HepG2 (cell line): ENCODE data around the gene NOL4L. TPM values are rescaled to one million over a fixed set of nuclear protein-coding genes. Genes with fewer than 3 reads are reported as not detected.

Source experiments
- CEBPB ChIP-seq: IDR thresholded peaks from 2 replicates; pipeline ENCODE4 v1.6.1; 2011; ENCODE audit warnings: low read depth, low read length, improper control_type of control experiment, borderline replicate concordance
- GLI4 ChIP-seq: sonication (generic); formaldehyde crosslinking; IDR thresholded peaks from 2 replicates; pipeline ENCODE4 v1.5.1; 2020; ENCODE audit warnings: missing genetic modification reagents, mild to moderate bottlenecking, moderate library complexity, borderline replicate concordance
- HNRNPUL1 ChIP-seq: fragments of 200-400 bp; formaldehyde crosslinking; IDR thresholded peaks from 2 replicates; pipeline ENCODE4 v1.6.1; 2017; ENCODE audit warnings: low read depth, mild to moderate bottlenecking, low read length, moderate library complexity
- MAFG ChIP-seq: sonication (generic); formaldehyde crosslinking; IDR thresholded peaks from 2 replicates; pipeline ENCODE4 v1.5.1; 2020; ENCODE audit warnings: mild to moderate bottlenecking, missing genetic modification reagents
- NR2F2 ChIP-seq: IDR thresholded peaks from 2 replicates; pipeline ENCODE4 v1.6.1; 2012; ENCODE audit warnings: low read depth, inconsistent platforms, borderline replicate concordance
- RBM39 ChIP-seq: fragments of 200-400 bp; formaldehyde crosslinking; IDR thresholded peaks from one replicate; pipeline ENCODE4 v1.6.1; 2018; ENCODE audit warnings: antibody characterized with exemption, mild to moderate bottlenecking, low read depth, low read length; ENCODE audit not compliant: poor library complexity, severe bottlenecking
- SRSF9 ChIP-seq: fragments of 200-400 bp; formaldehyde crosslinking; IDR thresholded peaks from 2 replicates; pipeline ENCODE4 v1.6.1; 2018; ENCODE audit warnings: borderline replicate concordance, mild to moderate bottlenecking, low read depth, low read length; ENCODE audit not compliant: insufficient read depth, poor library complexity, severe bottlenecking
- ZBTB20 ChIP-seq: sonication (generic); formaldehyde crosslinking; IDR thresholded peaks from 2 replicates; pipeline ENCODE4 v1.8.1; 2023; ENCODE audit warnings: missing genetic modification reagents, low read depth, mild to moderate bottlenecking, borderline replicate concordance
- ZBTB7A ChIP-seq: sonication (generic); formaldehyde crosslinking; IDR thresholded peaks from 2 replicates; pipeline ENCODE4 v1.8.0; 2022; ENCODE audit warnings: mild to moderate bottlenecking, missing genetic modification reagents
- ZIK1 ChIP-seq: sonication (generic); formaldehyde crosslinking; IDR thresholded peaks from 2 replicates; pipeline ENCODE4 v1.5.0; 2020; ENCODE audit warnings: mild to moderate bottlenecking, low read depth, missing genetic modification reagents, borderline replicate concordance
- ZNF205 ChIP-seq: IDR thresholded peaks from 2 replicates; pipeline ENCODE4 v1.6.1; 2018; ENCODE audit warnings: missing biosample characterization, missing genetic modification reagents
- ZNF317 ChIP-seq: sonication (generic); formaldehyde crosslinking; IDR thresholded peaks from 2 replicates; pipeline ENCODE4 v1.5.0; 2020; ENCODE audit warnings: mild to moderate bottlenecking, missing genetic modification reagents
- polyA plus RNA-seq, 8 experiments: library from polyadenylated mRNA; depleted of rRNA in 3 of 8; stranded (reverse) in 7 of 8; unstranded in 1 of 8; fragments of >200 nt; fragmentation: Illumina TruSeq in 4 of 8; extraction: Trizol in 4 of 8; gene quantifications; 2 replicates each; pipeline versions ENCODE4 v1.2.1 to v1.2.3, GENCODE V29; 2011 to 2016; ENCODE audit warnings: low read depth in 4 of 8, missing spikeins in 1 of 8, mixed read lengths in 1 of 8; ENCODE audit not compliant: insufficient read depth in 1 of 8
- total RNA-seq, 5 experiments: library from RNA; depleted of rRNA; stranded (reverse); fragments of >200 nt; fragmentation: Illumina TruSeq; extraction: Trizol; gene quantifications; 2 replicates each; pipeline ENCODE4 v1.2.3, GENCODE V29; 2016; ENCODE audit warnings: low read depth in 1 of 5
- TF ChIP-seq, protein P1 (sequence below), 2 experiments: sonication (generic) in 1 of 2; formaldehyde crosslinking in 1 of 2; IDR thresholded peaks; 2 replicates each; pipeline versions ENCODE4 v1.4.0 to v1.6.1; 2018 to 2020; ENCODE audit warnings: missing genetic modification reagents in 2 of 2, borderline replicate concordance in 1 of 2, low read depth in 1 of 2, mild to moderate bottlenecking in 1 of 2, missing biosample characterization in 1 of 2
- TF ChIP-seq, protein P2 (sequence below): IDR thresholded peaks from 2 replicates; pipeline ENCODE4 v1.6.1; 2016
- TF ChIP-seq, protein P3 (sequence below): IDR thresholded peaks from 2 replicates; pipeline ENCODE4 v1.6.1; 2012; ENCODE audit warnings: low read depth, low read length, improper control_type of control experiment
- TF ChIP-seq, protein P4 (sequence below): sonication (generic); formaldehyde crosslinking; IDR thresholded peaks from 2 replicates; pipeline ENCODE4 v1.8.1; 2022; ENCODE audit warnings: low read depth, mild to moderate bottlenecking, missing genetic modification reagents
- TF ChIP-seq, protein P5 (sequence below): IDR thresholded peaks from 2 replicates; pipeline ENCODE4 v1.6.1; 2016; ENCODE audit warnings: missing compliant biosample characterization, missing genetic modification reagents, borderline replicate concordance
- TF ChIP-seq, protein P6 (sequence below): sonication (generic); formaldehyde crosslinking; IDR thresholded peaks from 2 replicates; pipeline ENCODE4 v1.8.1; 2023; ENCODE audit warnings: missing genetic modification reagents, mild to moderate bottlenecking, borderline replicate concordance

NOL4L gene
- total and polyA plus RNA-seq, 2 of the 13 experiments (the other 11 are each of a cell fraction or from before 2014, with no cell fraction given) = 16.6 to 35.4 TPM

DNA sequence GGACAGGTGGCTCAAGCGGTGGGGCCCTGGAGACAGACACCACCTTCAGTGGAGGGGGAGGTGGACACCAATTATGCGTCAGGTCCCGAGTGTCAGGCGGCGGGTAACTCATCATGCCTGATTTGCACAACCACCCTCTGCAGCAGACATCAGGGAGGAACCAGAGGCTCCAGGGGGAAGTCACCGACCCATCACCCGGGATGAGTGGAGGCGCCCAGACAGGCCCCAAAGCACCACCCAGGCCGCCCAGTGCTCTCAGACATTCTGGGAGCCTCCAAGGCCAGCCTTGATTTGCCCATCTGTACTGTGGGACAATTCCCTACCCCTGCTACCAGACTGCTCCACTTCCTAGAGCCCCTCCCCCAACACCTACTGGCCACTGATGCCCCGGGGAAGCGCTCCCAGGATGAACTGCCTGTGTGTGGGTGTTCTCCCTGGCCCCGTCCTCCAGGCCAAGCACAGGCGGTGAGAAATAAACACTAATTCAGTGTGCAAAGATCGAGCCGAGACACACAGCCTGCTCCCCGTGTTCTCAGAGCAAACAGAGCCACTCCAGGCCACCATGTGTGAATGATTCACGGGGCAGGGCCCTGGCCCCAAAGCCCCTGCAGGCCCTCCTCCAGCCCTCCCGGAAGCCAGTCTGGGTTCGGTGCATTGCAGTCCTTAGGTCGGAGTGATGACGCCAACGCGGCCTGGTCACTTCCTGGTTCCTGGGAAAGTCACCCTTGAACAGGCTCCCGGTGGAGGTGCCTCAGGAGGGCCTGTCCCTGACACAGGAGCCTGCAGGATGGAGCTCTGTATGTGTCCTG is 119.8 kb downstream of the NOL4L start (continued):
- no peak; the same call in 1 of the 2 replicates for TF ChIP-seq ZNF317 (CRISPR knock-in tag)
- TF ChIP-seq ZBTB20 (CRISPR knock-in tag) = peak; percentile 87; the same call in 1 of the 2 replicates
- TF ChIP-seq, protein P1, sequence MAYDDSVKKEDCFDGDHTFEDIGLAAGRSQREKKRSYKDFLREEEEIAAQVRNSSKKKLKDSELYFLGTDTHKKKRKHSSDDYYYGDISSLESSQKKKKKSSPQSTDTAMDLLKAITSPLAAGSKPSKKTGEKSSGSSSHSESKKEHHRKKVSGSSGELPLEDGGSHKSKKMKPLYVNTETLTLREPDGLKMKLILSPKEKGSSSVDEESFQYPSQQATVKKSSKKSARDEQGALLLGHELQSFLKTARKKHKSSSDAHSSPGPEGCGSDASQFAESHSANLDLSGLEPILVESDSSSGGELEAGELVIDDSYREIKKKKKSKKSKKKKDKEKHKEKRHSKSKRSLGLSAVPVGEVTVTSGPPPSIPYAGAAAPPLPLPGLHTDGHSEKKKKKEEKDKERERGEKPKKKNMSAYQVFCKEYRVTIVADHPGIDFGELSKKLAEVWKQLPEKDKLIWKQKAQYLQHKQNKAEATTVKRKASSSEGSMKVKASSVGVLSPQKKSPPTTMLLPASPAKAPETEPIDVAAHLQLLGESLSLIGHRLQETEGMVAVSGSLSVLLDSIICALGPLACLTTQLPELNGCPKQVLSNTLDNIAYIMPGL (CRISPR knock-in tag; IDR thresholded peaks at IDR 0.05; ENCODE audit: borderline replicate concordance in 1 of 2, low read depth in 1 of 2) = peak in 1 of 2 experiments; percentile 84; a peak in 2 of 4 replicates
- TF ChIP-seq, protein P2, sequence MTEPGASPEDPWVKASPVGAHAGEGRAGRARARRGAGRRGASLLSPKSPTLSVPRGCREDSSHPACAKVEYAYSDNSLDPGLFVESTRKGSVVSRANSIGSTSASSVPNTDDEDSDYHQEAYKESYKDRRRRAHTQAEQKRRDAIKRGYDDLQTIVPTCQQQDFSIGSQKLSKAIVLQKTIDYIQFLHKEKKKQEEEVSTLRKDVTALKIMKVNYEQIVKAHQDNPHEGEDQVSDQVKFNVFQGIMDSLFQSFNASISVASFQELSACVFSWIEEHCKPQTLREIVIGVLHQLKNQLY = peak; percentile 88
- TF ChIP-seq SRSF9 = no peak
- TF ChIP-seq, protein P3, sequence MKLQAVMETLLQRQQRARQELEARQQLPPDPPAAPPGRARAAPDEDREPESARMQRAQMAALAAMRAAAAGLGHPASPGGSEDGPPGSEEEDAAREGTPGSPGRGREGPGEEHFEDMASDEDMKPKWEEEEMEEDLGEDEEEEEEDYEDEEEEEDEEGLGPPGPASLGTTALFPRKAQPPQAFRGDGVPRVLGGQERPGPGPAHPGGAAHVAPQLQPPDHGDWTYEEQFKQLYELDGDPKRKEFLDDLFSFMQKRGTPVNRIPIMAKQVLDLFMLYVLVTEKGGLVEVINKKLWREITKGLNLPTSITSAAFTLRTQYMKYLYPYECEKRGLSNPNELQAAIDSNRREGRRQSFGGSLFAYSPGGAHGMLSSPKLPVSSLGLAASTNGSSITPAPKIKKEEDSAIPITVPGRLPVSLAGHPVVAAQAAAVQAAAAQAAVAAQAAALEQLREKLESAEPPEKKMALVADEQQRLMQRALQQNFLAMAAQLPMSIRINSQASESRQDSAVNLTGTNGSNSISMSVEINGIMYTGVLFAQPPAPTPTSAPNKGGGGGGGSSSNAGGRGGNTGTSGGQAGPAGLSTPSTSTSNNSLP = peak; percentile 55; the same call in 1 of the 2 replicates
- TF ChIP-seq GLI4 (CRISPR knock-in tag) = peak; percentile 14; the same call in 1 of the 2 replicates
- TF ChIP-seq ZIK1 (CRISPR knock-in tag) = peak; percentile 81; the same call in 1 of the 2 replicates
- TF ChIP-seq, protein P4, sequence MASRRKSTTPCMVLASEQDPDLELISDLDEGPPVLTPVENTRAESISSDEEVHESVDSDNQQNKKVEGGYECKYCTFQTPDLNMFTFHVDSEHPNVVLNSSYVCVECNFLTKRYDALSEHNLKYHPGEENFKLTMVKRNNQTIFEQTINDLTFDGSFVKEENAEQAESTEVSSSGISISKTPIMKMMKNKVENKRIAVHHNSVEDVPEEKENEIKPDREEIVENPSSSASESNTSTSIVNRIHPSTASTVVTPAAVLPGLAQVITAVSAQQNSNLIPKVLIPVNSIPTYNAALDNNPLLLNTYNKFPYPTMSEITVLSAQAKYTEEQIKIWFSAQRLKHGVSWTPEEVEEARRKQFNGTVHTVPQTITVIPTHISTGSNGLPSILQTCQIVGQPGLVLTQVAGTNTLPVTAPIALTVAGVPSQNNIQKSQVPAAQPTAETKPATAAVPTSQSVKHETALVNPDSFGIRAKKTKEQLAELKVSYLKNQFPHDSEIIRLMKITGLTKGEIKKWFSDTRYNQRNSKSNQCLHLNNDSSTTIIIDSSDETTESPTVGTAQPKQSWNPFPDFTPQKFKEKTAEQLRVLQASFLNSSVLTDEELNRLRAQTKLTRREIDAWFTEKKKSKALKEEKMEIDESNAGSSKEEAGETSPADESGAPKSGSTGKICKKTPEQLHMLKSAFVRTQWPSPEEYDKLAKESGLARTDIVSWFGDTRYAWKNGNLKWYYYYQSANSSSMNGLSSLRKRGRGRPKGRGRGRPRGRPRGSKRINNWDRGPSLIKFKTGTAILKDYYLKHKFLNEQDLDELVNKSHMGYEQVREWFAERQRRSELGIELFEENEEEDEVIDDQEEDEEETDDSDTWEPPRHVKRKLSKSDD (CRISPR knock-in tag) = peak; percentile 95
- TF ChIP-seq, protein P5, sequence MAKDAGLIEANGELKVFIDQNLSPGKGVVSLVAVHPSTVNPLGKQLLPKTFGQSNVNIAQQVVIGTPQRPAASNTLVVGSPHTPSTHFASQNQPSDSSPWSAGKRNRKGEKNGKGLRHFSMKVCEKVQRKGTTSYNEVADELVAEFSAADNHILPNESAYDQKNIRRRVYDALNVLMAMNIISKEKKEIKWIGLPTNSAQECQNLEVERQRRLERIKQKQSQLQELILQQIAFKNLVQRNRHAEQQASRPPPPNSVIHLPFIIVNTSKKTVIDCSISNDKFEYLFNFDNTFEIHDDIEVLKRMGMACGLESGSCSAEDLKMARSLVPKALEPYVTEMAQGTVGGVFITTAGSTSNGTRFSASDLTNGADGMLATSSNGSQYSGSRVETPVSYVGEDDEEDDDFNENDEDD (CRISPR knock-in tag) = peak; percentile 22; the same call in 1 of the 2 replicates
- TF ChIP-seq CEBPB = peak; percentile 39; the same call in 1 of the 2 replicates
- TF ChIP-seq ZBTB7A = peak; percentile 92; the same call in 1 of the 2 replicates
- TF ChIP-seq RBM39 = peak; percentile 95
- TF ChIP-seq MAFG = no peak
- peak; percentile 55; the same call in 1 of the 2 replicates for TF ChIP-seq NR2F2
- peak; percentile 87 for TF ChIP-seq ZNF205 (CRISPR knock-in tag)
- TF ChIP-seq, protein P6, sequence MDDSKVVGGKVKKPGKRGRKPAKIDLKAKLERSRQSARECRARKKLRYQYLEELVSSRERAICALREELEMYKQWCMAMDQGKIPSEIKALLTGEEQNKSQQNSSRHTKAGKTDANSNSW (CRISPR knock-in tag) = no peak; the same call in 1 of the 2 replicates
- TF ChIP-seq HNRNPUL1 = no peak
